GM18858 (cell line): ENCODE measurements around the gene GCC1.
"Not testable (repeated sequence)": the region's sequence is repeated elsewhere in the genome, so short reads cannot be mapped to it uniquely, and the experiment has no call there.

Source experiments
- ATAC-seq: cut with Tn5 transposase; IDR thresholded peaks from one replicate; pipeline ENCODE4 v1.9.1; 2021; ENCODE audit not compliant: unreplicated experiment

The GCC1 gene

GRCh38 chr7:127591189-127591588 is 5.8 kb upstream of the GCC1 start:
- ATAC-seq: no peak

- ATAC-seq: no peak
Measured at GRCh38 chr7:127589896-127590295, 4.5 kb upstream of the GCC1 start.

- peak; percentile 2 for ATAC-seq
Measured at GRCh38 chr7:127588697-127589482, 3.5 kb upstream of the GCC1 start.

GRCh38 chr7:127588019-127588696 is 2.8 kb upstream of the GCC1 start, which contains the start of gene ARF5:
TSS of gene ARF5 (plus strand) at chr7:127588411. CDS start at chr7:127588499, 88 bp downstream.
- ATAC-seq: peak; percentile 54

GRCh38 chr7:127587663-127588018 is 2.2 kb upstream of the GCC1 start:
- ATAC-seq: no peak

- no peak for ATAC-seq
Measured at GRCh38 chr7:127586346-127586745, 950 bp upstream of the GCC1 start.

- no peak for ATAC-seq
Measured at GRCh38 chr7:127584648-127585043, 750 bp downstream of the GCC1 start.

GRCh38 chr7:127582361-127582760 is 3.0 kb downstream of the GCC1 start:
- no peak for ATAC-seq

- no peak for ATAC-seq
Measured at GRCh38 chr7:127581716-127582115, 3.7 kb downstream of the GCC1 start.

- ATAC-seq: no peak
Measured at GRCh38 chr7:127580612-127581011, 4.8 kb downstream of the GCC1 start.

- ATAC-seq: no peak
Measured at GRCh38 chr7:127578711-127579275, 6.6 kb downstream of the GCC1 start.

GRCh38 chr7:127578036-127578684 is 7.2 kb downstream of the GCC1 start:
- ATAC-seq: no peak

- ATAC-seq: no peak
Measured at GRCh38 chr7:127571741-127572505, 13.5 kb downstream of the GCC1 start.

GRCh38 chr7:127568034-127568433 is 17.4 kb downstream of the GCC1 start:
- ATAC-seq: not testable (repeated sequence)

GRCh38 chr7:127566242-127566641 is 19.2 kb downstream of the GCC1 start:
- ATAC-seq: no peak

- no peak for ATAC-seq
Measured at GRCh38 chr7:127557803-127558202, 27.6 kb downstream of the GCC1 start.

GRCh38 chr7:127556404-127556803 is 29.0 kb downstream of the GCC1 start:
- ATAC-seq: no peak

- no peak for ATAC-seq
Measured at GRCh38 chr7:127551941-127552340, 33.5 kb downstream of the GCC1 start.

- ATAC-seq: no peak
Measured at GRCh38 chr7:127550247-127550646, 35.1 kb downstream of the GCC1 start.

GRCh38 chr7:127546313-127546712 is 39.1 kb downstream of the GCC1 start:
- no peak for ATAC-seq

- no peak for ATAC-seq
Measured at GRCh38 chr7:127541548-127541947, 43.8 kb downstream of the GCC1 start.
